HCT116 (cell line): ENCODE results near the gene MPP7. TPM values are rescaled to one million over a fixed set of nuclear protein-coding genes. Genes with fewer than 3 reads are reported as not detected.

Source experiments
- ATAC-seq: fragments of 200-7000 bp; cut with Tn5 transposase; 2 replicates; pipeline ENCODE4 v1.9.1; 2020; ENCODE audit warnings: mild to moderate bottlenecking, moderate library complexity
- BruUV-seq: library from RNA; stranded (reverse); fragments of 400-500 nt; replicated peaks from 2 replicates; lab custom pipeline; 2021; lab: Mats Ljungman, UMichigan
- CTCF ChIA-PET: fragments of 300-600 bp; sonication (Branson Sonifier 250); formaldehyde crosslinking; loops from one replicate; lab custom pipeline; 2021; ENCODE audit warnings: antibody characterized with exemption; lab: Charles Lee
- POLR2A ChIA-PET: fragments of 300-600, 350-600 bp; sonication (Branson Sonifier 250); formaldehyde crosslinking; loops from one replicate; lab custom pipeline; 2021; ENCODE audit warnings: antibody characterized with exemption; lab: Charles Lee
- RAD21 ChIA-PET, 2 experiments: fragments of 300-600 bp; sonication (Branson Sonifier 250); formaldehyde crosslinking; loops; one replicate each; lab custom pipeline; 2023; ENCODE audit warnings: low total read pairs in 2 of 2; ENCODE audit not compliant: uncharacterized antibody in 2 of 2, unreplicated experiment in 2 of 2, low non-redundant PET in 1 of 2; lab: Charles Lee
- DNase-seq: peaks from one replicate; pipeline ENCODE4 v3.0.0-alpha.2; 2010; ENCODE audit warnings: low read depth, low spot score
- H2AFZ ChIP-seq: fragments of 200-600 bp; shearing (Covaris generic), sonication (generic); 2 replicates; pipeline ENCODE4 v1.6.1; 2017; ENCODE audit warnings: low read depth, mixed run types, mixed read lengths, antibody characterized with exemption, low read length; ENCODE audit not compliant: poor library complexity, severe bottlenecking
- H3K27ac ChIP-seq: 2 replicates; pipeline ENCODE4 v1.5.1; 2012; ENCODE audit warnings: low read depth, low read length
- H3K27me3 ChIP-seq: fragments of 200-600 bp; sonication (generic); 2 replicates; pipeline ENCODE4 v1.6.1; 2016; ENCODE audit warnings: mixed run types, low read length, mixed read lengths; ENCODE audit not compliant: insufficient read depth
- H3K36me3 ChIP-seq, 2 experiments: fragments of 200-500 bp in 1 of 2; fragments of 200-600 bp in 1 of 2; sonication (Bioruptor generic) in 1 of 2; sonication (generic) in 1 of 2; 2 replicates each; pipeline versions ENCODE4 v1.5.1 to v1.6.1; 2014 to 2016; ENCODE audit warnings: low read length in 2 of 2, inconsistent platforms in 1 of 2, mixed read lengths in 1 of 2, mixed run types in 1 of 2; ENCODE audit not compliant: insufficient read depth in 2 of 2, control insufficient read depth in 1 of 2
- H3K4me1 ChIP-seq, 2 experiments: fragments of 200-600 bp in 1 of 2; sonication (generic) in 1 of 2; 2 replicates each; pipeline versions ENCODE4 v1.5.1 to v1.6.1; 2012 to 2017; ENCODE audit warnings: low read length in 2 of 2, inconsistent platforms in 1 of 2, mild to moderate bottlenecking in 1 of 2, mixed read lengths in 1 of 2, mixed run types in 1 of 2, moderate library complexity in 1 of 2; ENCODE audit not compliant: insufficient read depth in 2 of 2, control insufficient read depth in 1 of 2
- H3K4me2 ChIP-seq: fragments of 200-600 bp; sonication (generic); 2 replicates; pipeline ENCODE4 v1.6.1; 2017; ENCODE audit warnings: mixed run types, low read length, mixed read lengths
- H3K4me3 ChIP-seq, 2 experiments: fragments of 200-600 bp in 1 of 2; sonication (generic) in 1 of 2; replicated peaks in 1 of 2; 2 replicates each; pipeline ENCODE4 v1.5.1; 2011 to 2016; ENCODE audit warnings: low read length in 2 of 2, control low read depth in 1 of 2, low read depth in 1 of 2, mild to moderate bottlenecking in 1 of 2, mixed read lengths in 1 of 2, mixed run types in 1 of 2
- H3K79me2 ChIP-seq: fragments of 200-600 bp; sonication (generic); 2 replicates; pipeline ENCODE4 v1.6.1; 2017; ENCODE audit warnings: mild to moderate bottlenecking, mixed run types, low read length, moderate library complexity, mixed read lengths; ENCODE audit not compliant: insufficient read depth
- H3K9ac ChIP-seq: fragments of 200-600 bp; sonication (generic); 2 replicates; pipeline ENCODE4 v1.6.1; 2016; ENCODE audit warnings: low read length, mixed read lengths
- H3K9me2 ChIP-seq: fragments of 200-600 bp; sonication (generic), shearing (Covaris generic); 2 replicates; pipeline ENCODE4 v1.6.1; 2017; ENCODE audit warnings: mixed run types, mild to moderate bottlenecking, moderate library complexity; ENCODE audit not compliant: insufficient read depth
- H3K9me3 ChIP-seq, 2 experiments: fragments of 200-500 bp in 1 of 2; fragments of 200-600 bp in 1 of 2; sonication (Bioruptor generic) in 1 of 2; sonication (generic) in 1 of 2; 2 replicates each; pipeline ENCODE4 v1.6.1; 2014 to 2017; ENCODE audit warnings: low read length in 2 of 2, mixed read lengths in 2 of 2, inconsistent platforms in 1 of 2, low read depth in 1 of 2, mild to moderate bottlenecking in 1 of 2, mixed run types in 1 of 2, moderate library complexity in 1 of 2; ENCODE audit not compliant: control insufficient read depth in 1 of 2, insufficient read depth in 1 of 2
- H4K20me1 ChIP-seq: fragments of 200-600 bp; sonication (generic), shearing (Covaris generic); 2 replicates; pipeline ENCODE4 v1.6.1; 2017; ENCODE audit warnings: mixed run types, mild to moderate bottlenecking, moderate library complexity; ENCODE audit not compliant: insufficient read depth
- CBX3 ChIP-seq: IDR thresholded peaks from 2 replicates; pipeline ENCODE4 v1.6.1; 2012; ENCODE audit warnings: low read depth
- EGR1 ChIP-seq: IDR thresholded peaks from 2 replicates; pipeline ENCODE4 v1.6.1; 2012; ENCODE audit warnings: low read depth
- ELF1 ChIP-seq: IDR thresholded peaks from 2 replicates; pipeline ENCODE4 v1.6.1; 2012; ENCODE audit warnings: low read depth, borderline replicate concordance
- EZH2 ChIP-seq: fragments of 200-600 bp; sonication (generic); IDR thresholded peaks from 2 replicates; pipeline ENCODE4 v1.6.1; 2017; ENCODE audit warnings: antibody characterized with exemption, mixed run types
- EZH2phosphoT487 ChIP-seq: fragments of 200-600 bp; IDR thresholded peaks from 2 replicates; pipeline ENCODE4 v1.6.1; 2018; ENCODE audit warnings: antibody characterized with exemption, borderline replicate concordance
- FOSL1 ChIP-seq: IDR thresholded peaks from 2 replicates; pipeline ENCODE4 v1.6.1; 2012; ENCODE audit warnings: low read depth
- JUND ChIP-seq: IDR thresholded peaks from 2 replicates; pipeline ENCODE4 v1.6.1; 2012
- POLR2A ChIP-seq: IDR thresholded peaks from 2 replicates; pipeline ENCODE4 v1.7.0; 2011; ENCODE audit warnings: borderline replicate concordance; ENCODE audit not compliant: insufficient read depth, insufficient read length; ENCODE audit errors: extremely low read depth
- POLR2AphosphoS5 ChIP-seq: IDR thresholded peaks from 2 replicates; pipeline ENCODE4 v1.6.1; 2011; ENCODE audit warnings: mild to moderate bottlenecking, low read depth, low read length, moderate library complexity
- RAD21 ChIP-seq: IDR thresholded peaks from 2 replicates; pipeline ENCODE4 v1.6.1; 2012; ENCODE audit warnings: low read depth, mild to moderate bottlenecking
- SIN3A ChIP-seq: IDR thresholded peaks from 2 replicates; pipeline ENCODE4 v1.6.1; 2012; ENCODE audit warnings: low read depth
- TCF7L2 ChIP-seq: IDR thresholded peaks from 2 replicates; pipeline ENCODE4 v1.7.0; 2011; ENCODE audit warnings: borderline replicate concordance, inconsistent platforms; ENCODE audit not compliant: insufficient read depth, insufficient read length; ENCODE audit errors: extremely low read depth
- YY1 ChIP-seq: IDR thresholded peaks from 2 replicates; pipeline ENCODE4 v1.6.1; 2011; ENCODE audit warnings: low read length, low read depth, moderate library complexity, mild to moderate bottlenecking; ENCODE audit not compliant: insufficient replicate concordance; ENCODE audit errors: extremely low read depth
- ZFX ChIP-seq: fragments of 450-650 bp; IDR thresholded peaks from 2 replicates; pipeline ENCODE4 v1.6.1; 2017
- intact Hi-C: fragments of 100-400 bp; cut with micrococcal nuclease; formaldehyde crosslinking; loops from 2 replicates; pipeline ENCODE4 v1.10.0; 2022
- total RNA-seq: library from RNA; stranded (reverse); gene quantifications from one replicate; pipeline ENCODE4 v1.2.1, GENCODE V29; 2021; ENCODE audit not compliant: unreplicated experiment
- TF ChIP-seq, protein P1 (sequence below), 3 experiments: fragments of 200-600 bp in 1 of 3; sonication (generic) in 1 of 3; IDR thresholded peaks in 2 of 3; conservative IDR thresholded peaks in 1 of 3; 2 replicates each; pipeline ENCODE4 v1.5.1; 2012 to 2017; ENCODE audit warnings: low read depth in 2 of 3, low read length in 2 of 3, antibody characterized with exemption in 1 of 3, borderline replicate concordance in 1 of 3, control low read depth in 1 of 3, mild to moderate bottlenecking in 1 of 3, mixed read lengths in 1 of 3, mixed run types in 1 of 3, moderate library complexity in 1 of 3; ENCODE audit not compliant: insufficient read depth in 1 of 3
- TF ChIP-seq, protein P2 (sequence below): IDR thresholded peaks from 2 replicates; pipeline ENCODE4 v1.6.1; 2012
- TF ChIP-seq, protein P3 (sequence below): IDR thresholded peaks from 2 replicates; pipeline ENCODE4 v1.6.1; 2012; ENCODE audit warnings: low read depth

MPP7 gene
- total RNA-seq, 1 experiment from 2014 or later: 64.5 TPM

DNA sequence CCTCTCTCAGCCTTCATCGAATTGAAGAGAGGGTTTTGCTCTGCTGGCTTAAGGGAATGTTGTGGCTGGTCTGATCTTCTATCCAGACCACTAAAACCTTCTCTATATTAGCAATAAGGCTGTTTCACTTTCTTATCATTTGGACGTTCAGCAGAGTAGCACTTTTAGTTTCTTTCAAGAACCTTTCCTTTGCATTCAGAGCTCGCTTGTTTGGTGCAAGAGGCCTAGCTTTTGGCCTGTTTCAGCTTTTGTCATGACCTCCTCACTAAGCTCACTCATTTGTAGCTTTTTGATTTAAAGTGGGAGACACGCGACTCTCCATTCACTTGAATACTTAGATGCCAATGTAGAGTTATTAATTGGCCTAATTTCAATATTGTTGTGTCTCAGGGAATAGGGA, 3.9 kb downstream of the MPP7 start:
- RAD21 ChIA-PET: no interaction called here
- H3K4me1 ChIP-seq: peaks cover 41 to 54% of the 10 kb centered on the region in 2 experiments
- POLR2A ChIA-PET: no interaction called here
- H3K9me3 ChIP-seq: no peaks in the 10 kb centered on the region
- no peaks in the 10 kb centered on the region for H4K20me1 ChIP-seq
- H3K4me2 ChIP-seq: no peak overlapping the region
- CTCF ChIA-PET: interaction anchor here (0.9 to 2.2 kb wide), 2 partner anchors 13 to 48 kb away, joined by 3 to 6 read pairs; no protein-coding TSS in a partner anchor
- H2AFZ ChIP-seq: no peak overlapping the region
- H3K36me3 ChIP-seq: no peaks in the 10 kb centered on the region
- intact Hi-C loops: no loop called here
- H3K27me3 ChIP-seq: peaks cover under 1% of the 10 kb centered on the region; the same call in 1 of the 2 replicates
- no peak for DNase-seq
- ATAC-seq: no peak
- no peak overlapping the region for H3K27ac ChIP-seq
- H3K9ac ChIP-seq: no peak overlapping the region
- no peak for TF ChIP-seq JUND
- TF ChIP-seq FOSL1: no peak
- TF ChIP-seq YY1: no peak
- no TSS peak for BruUV-seq
- no peaks in the 10 kb centered on the region for H3K9me2 ChIP-seq
- H3K4me3 ChIP-seq: no peak overlapping the region
- H3K79me2 ChIP-seq: peaks cover 29% of the 10 kb centered on the region

DNA sequence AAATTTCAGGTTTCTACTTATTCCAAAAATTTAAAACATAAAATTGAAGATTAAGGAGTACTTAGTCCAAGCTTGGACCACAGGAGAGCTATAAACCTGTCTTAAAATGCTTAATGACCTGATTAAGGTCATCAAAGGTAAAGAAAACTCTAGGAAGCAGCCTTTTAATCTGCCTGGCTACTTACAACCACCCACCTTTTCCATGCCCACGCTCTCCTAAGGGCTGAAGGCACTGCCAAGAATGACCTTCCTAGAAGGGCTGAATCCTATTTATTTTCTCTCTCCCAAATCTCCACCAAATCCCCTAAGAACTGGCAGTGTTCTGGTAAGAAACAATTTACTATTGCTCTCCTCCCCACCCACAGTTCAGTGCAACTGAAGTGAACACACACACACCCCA, 6.8 kb downstream of the MPP7 start:
- H3K9me2 ChIP-seq: no peaks in the 10 kb centered on the region
- H4K20me1 ChIP-seq: no peaks in the 10 kb centered on the region
- peaks cover 22% of the 10 kb centered on the region for H3K79me2 ChIP-seq
- no peak overlapping the region for H2AFZ ChIP-seq
- peak overlapping the region; percentile 32 for H3K4me2 ChIP-seq
- H3K4me1 ChIP-seq: peaks cover 50 to 63% of the 10 kb centered on the region in 2 experiments
- H3K9me3 ChIP-seq: no peaks in the 10 kb centered on the region
- RAD21 ChIA-PET: no interaction called here
- no peaks in the 10 kb centered on the region for H3K27me3 ChIP-seq
- H3K4me3 ChIP-seq: no peak overlapping the region
- no peak overlapping the region; the same call in 1 of the 2 replicates for H3K9ac ChIP-seq
- CTCF ChIA-PET: no interaction called here
- H3K27ac ChIP-seq: no peak overlapping the region
- POLR2A ChIA-PET: no interaction called here
- intact Hi-C loops: no loop called here
- BruUV-seq: no TSS peak
- no peak for DNase-seq
- no peak for ATAC-seq
- no peaks in the 10 kb centered on the region for H3K36me3 ChIP-seq
- TF ChIP-seq, protein P1, sequence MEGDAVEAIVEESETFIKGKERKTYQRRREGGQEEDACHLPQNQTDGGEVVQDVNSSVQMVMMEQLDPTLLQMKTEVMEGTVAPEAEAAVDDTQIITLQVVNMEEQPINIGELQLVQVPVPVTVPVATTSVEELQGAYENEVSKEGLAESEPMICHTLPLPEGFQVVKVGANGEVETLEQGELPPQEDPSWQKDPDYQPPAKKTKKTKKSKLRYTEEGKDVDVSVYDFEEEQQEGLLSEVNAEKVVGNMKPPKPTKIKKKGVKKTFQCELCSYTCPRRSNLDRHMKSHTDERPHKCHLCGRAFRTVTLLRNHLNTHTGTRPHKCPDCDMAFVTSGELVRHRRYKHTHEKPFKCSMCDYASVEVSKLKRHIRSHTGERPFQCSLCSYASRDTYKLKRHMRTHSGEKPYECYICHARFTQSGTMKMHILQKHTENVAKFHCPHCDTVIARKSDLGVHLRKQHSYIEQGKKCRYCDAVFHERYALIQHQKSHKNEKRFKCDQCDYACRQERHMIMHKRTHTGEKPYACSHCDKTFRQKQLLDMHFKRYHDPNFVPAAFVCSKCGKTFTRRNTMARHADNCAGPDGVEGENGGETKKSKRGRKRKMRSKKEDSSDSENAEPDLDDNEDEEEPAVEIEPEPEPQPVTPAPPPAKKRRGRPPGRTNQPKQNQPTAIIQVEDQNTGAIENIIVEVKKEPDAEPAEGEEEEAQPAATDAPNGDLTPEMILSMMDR (IDR thresholded peaks at IDR 0.05 in 2 of 3, conservative IDR thresholded peaks at IDR 0.05 in 1 of 3; ENCODE audit: borderline replicate concordance in 1 of 3, insufficient read depth in 1 of 3, low read depth in 2 of 3, low read length in 2 of 3): no peak
- TF ChIP-seq SIN3A (no peak), RAD21 (no peak), EGR1 (no peak), JUND (no peak), TCF7L2 (no peak), EZH2phosphoT487 (no peak), POLR2AphosphoS5 (no peak), ELF1 (no peak), POLR2A (no peak), ZFX (no peak), EZH2 (no peak), CBX3 (no peak)
- TF ChIP-seq, protein P2, sequence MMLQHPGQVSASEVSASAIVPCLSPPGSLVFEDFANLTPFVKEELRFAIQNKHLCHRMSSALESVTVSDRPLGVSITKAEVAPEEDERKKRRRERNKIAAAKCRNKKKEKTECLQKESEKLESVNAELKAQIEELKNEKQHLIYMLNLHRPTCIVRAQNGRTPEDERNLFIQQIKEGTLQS: no peak
- TF ChIP-seq, protein P3, sequence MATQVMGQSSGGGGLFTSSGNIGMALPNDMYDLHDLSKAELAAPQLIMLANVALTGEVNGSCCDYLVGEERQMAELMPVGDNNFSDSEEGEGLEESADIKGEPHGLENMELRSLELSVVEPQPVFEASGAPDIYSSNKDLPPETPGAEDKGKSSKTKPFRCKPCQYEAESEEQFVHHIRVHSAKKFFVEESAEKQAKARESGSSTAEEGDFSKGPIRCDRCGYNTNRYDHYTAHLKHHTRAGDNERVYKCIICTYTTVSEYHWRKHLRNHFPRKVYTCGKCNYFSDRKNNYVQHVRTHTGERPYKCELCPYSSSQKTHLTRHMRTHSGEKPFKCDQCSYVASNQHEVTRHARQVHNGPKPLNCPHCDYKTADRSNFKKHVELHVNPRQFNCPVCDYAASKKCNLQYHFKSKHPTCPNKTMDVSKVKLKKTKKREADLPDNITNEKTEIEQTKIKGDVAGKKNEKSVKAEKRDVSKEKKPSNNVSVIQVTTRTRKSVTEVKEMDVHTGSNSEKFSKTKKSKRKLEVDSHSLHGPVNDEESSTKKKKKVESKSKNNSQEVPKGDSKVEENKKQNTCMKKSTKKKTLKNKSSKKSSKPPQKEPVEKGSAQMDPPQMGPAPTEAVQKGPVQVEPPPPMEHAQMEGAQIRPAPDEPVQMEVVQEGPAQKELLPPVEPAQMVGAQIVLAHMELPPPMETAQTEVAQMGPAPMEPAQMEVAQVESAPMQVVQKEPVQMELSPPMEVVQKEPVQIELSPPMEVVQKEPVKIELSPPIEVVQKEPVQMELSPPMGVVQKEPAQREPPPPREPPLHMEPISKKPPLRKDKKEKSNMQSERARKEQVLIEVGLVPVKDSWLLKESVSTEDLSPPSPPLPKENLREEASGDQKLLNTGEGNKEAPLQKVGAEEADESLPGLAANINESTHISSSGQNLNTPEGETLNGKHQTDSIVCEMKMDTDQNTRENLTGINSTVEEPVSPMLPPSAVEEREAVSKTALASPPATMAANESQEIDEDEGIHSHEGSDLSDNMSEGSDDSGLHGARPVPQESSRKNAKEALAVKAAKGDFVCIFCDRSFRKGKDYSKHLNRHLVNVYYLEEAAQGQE: no peak
